ENCODE measurements around the gene FGF19. TPM values are rescaled to one million over a fixed set of nuclear protein-coding genes. Genes with fewer than 3 reads are reported as not detected.

FGF19 gene
- total and polyA plus RNA-seq, 8 donors = not detected

DNA sequence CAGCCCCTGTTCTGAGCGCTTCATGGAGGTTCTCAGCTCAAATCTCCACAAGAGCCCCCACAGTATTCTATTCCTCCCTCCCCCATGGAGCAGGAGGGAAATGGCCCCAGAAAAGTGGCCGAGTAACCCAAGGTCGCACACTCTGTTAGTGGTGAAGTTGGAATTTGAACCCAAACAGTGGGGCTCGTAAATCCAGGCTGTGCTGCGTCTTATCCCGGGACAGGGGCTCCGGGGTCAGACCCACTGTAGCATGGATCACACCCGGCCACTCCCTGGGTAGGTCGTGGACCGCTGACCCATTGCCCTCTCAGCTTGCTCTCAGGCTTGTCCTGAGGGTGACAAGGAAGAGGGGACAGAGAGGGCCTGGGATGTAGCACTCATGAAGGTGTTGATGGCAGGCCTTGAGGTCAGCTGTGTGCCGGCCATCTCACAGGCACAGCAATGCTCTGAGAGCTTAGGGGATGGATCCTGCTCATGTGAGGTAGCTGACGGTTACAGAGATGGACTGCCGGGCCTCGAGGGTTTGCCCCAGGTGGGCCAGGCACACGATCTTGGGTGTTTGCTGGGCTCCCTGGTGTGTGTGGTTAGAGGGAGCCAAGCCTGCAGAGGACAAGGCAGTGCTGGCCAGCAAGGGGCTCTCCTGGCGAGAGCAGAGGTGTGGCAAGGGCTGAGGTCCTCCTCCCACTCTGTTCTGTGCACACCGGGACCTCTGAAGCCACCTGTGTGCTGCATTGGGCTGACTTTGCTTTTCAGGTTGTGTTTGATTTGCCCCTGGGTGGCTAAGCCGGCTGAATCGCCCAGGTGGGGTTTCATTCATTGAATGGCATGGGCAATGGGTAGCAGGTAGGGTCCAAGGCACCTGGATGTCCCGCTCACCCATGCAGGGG, 2.3 kb upstream of the FGF19 start:
- intact Hi-C loops (cut with DNase I; ENCODE audit: low total_unique reads) = no loop called here
- H3K27me3 ChIP-seq = peaks cover 27 to 94% (median 67%) of the 10 kb centered on the region in 3 donors
- no peak overlapping the region for H3K4me3 ChIP-seq
- 40 to 54% (median 49%) methylated on average over 13 to 20 of the region's 20 CpGs for WGBS, 5 donors
- TF ChIP-seq, protein P1, sequence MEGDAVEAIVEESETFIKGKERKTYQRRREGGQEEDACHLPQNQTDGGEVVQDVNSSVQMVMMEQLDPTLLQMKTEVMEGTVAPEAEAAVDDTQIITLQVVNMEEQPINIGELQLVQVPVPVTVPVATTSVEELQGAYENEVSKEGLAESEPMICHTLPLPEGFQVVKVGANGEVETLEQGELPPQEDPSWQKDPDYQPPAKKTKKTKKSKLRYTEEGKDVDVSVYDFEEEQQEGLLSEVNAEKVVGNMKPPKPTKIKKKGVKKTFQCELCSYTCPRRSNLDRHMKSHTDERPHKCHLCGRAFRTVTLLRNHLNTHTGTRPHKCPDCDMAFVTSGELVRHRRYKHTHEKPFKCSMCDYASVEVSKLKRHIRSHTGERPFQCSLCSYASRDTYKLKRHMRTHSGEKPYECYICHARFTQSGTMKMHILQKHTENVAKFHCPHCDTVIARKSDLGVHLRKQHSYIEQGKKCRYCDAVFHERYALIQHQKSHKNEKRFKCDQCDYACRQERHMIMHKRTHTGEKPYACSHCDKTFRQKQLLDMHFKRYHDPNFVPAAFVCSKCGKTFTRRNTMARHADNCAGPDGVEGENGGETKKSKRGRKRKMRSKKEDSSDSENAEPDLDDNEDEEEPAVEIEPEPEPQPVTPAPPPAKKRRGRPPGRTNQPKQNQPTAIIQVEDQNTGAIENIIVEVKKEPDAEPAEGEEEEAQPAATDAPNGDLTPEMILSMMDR (IDR thresholded peaks at IDR 0.05) = no peak
- H3K27ac ChIP-seq = no peak overlapping the region
- no peaks in the 10 kb centered on the region for H3K9me3 ChIP-seq
- DNase-seq = no peak
- H3K4me1 ChIP-seq = peaks cover 11 to 36% (median 29%) of the 10 kb centered on the region in 4 donors
- no peaks in the 10 kb centered on the region for H3K36me3 ChIP-seq

DNA sequence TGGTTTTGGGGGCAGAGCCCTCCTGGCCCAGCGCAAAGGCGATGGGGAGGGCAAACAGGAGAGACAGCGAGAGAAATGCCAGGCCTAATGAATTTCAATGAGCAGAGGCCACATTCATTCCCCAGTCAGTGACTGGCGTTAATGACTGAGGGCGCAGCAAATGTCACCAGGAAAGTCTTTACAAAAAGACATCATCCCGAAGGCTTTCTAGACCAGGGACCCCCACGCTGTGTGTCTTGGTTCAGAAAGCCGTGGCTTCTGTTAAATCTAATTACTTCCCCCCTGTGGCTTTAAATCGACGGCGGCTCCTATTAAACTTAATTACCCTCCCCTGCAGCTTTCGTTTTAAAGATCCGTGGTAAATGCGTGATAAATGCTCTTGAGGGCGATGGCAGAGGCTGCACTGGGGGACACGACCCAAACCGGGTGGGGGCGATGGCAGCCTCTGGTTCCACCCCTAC, 1.6 kb upstream of the FGF19 start:
- Histone ChIP-seq H3K27ac (no peak overlapping the region), H3K27me3 (peaks cover 27 to 94% (median 68%) of the 10 kb centered on the region in 3 donors), H3K4me3 (no peak overlapping the region), H3K9me3 (no peaks in the 10 kb centered on the region), H3K36me3 (no peaks in the 10 kb centered on the region), H3K4me1 (peaks cover 11 to 44% (median 36%) of the 10 kb centered on the region in 4 donors)
- TF ChIP-seq POLR2A (IDR thresholded peaks at IDR 0.05) = no peak
- no peak for TF ChIP-seq EP300 (IDR thresholded peaks at IDR 0.05)
- no peak for TF ChIP-seq POLR2AphosphoS5 (IDR thresholded peaks at IDR 0.05)
- 30 to 40% (median 34%) methylated on average over 18 of the region's 18 CpGs for WGBS, 5 donors
- intact Hi-C loops (cut with DNase I; ENCODE audit: low total_unique reads) = no loop called here
- DNase-seq = no peak

DNA sequence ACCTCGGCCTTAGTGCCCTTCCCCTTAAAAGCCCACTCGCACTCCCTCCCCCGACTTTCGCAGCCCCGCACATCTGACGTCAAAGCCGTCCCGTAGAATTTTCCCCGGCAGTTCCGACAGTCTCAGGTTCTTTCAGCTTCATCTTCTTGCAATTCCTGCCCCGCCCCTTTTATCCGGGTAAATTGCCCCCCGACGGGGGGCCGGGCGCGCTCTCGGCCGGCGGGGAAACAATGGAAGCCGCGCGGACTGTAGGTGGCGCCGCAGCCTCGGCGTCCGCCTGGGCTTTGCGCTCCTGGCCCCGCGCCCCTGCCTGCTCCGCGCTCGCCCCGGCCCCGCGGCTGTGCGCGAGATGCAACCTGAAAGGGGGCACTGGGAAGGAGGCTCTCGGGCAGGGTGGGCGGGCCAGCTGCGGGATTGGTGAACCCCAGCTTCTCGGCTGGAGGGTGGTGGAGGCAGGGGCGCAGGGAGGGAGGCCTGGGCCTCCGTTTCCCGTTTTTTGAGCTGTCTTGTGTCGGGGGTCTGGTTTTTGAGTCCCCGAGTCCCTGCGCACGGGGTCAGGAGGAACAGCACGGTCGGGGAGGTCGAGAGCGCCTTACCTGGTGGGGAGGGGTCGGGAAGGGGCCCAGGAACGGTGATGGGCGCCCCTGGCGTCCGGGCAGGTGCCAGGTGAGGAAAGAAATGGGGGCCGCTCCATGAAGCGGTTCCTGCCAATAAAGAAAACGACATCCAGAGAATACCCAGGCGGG, 859 bp upstream of the FGF19 start:
- H3K4me3 ChIP-seq = peak overlapping the region in 2 of 4 donors; percentile 25 to 33
- no peak for TF ChIP-seq POLR2AphosphoS5 (IDR thresholded peaks at IDR 0.05)
- no peak for TF ChIP-seq POLR2A (IDR thresholded peaks at IDR 0.05)
- TF ChIP-seq, protein P1 (IDR thresholded peaks at IDR 0.05) = peak in 2 of 7 experiments; percentile 10 to 20
- TF ChIP-seq EP300 (IDR thresholded peaks at IDR 0.05) = no peak
- intact Hi-C loops (cut with DNase I; ENCODE audit: low total_unique reads) = no loop called here
- peak in 1 of 2 donors; percentile 70 for DNase-seq
- no peaks in the 10 kb centered on the region for H3K9me3 ChIP-seq
- 5 to 10% (median 7%) methylated on average over 48 to 63 of the region's 63 CpGs for WGBS, 5 donors
- H3K27me3 ChIP-seq = peaks cover 27 to 92% (median 68%) of the 10 kb centered on the region in 3 donors
- H3K36me3 ChIP-seq = no peaks in the 10 kb centered on the region
- no peak overlapping the region for H3K27ac ChIP-seq
- H3K4me1 ChIP-seq = peaks cover 11 to 45% (median 37%) of the 10 kb centered on the region in 4 donors

DNA sequence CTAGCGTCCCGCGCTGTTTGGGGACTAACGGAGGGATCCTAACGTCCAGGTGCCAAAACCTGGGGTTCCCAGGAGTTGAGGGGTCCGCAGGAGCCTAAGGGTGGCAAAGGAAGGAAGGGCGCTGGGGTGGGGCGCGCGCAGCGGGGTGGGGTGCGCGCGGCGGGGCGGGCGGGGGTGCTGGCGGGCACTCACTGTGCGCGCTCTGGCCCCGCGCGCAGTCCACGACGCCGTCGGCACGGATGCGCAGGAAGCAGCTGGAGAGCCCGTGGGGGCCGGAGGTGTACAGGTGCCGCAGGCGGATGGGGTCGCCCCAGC, 412 bp downstream of the FGF19 start:
- Histone ChIP-seq H3K36me3 (no peaks in the 10 kb centered on the region), H3K27me3 (peaks cover 27 to 93% (median 61%) of the 10 kb centered on the region in 3 donors), H3K4me1 (peaks cover 11 to 45% (median 37%) of the 10 kb centered on the region in 4 donors), H3K9me3 (no peaks in the 10 kb centered on the region), H3K27ac (no peak overlapping the region), H3K4me3 (peak overlapping the region in 1 of 4 donors; percentile 33)
- 2 to 7% (median 4%) methylated on average over 11 to 34 of the region's 34 CpGs for WGBS, 5 donors
- DNase-seq = no peak
- intact Hi-C loops (cut with DNase I; ENCODE audit: low total_unique reads) = no loop called here
- TF ChIP-seq EP300 (IDR thresholded peaks at IDR 0.05) = no peak
- TF ChIP-seq POLR2AphosphoS5 (IDR thresholded peaks at IDR 0.05) = no peak
- TF ChIP-seq POLR2A (IDR thresholded peaks at IDR 0.05) = no peak
- TF ChIP-seq, protein P1 (IDR thresholded peaks at IDR 0.05) = no peak
